Neutrophil (primary cell): Measurements from ENCODE around the gene TPMT.
"Not testable (repeated sequence)": the region's sequence is repeated elsewhere in the genome, so short reads cannot be mapped to it uniquely, and the experiment has no call there.

Experiments used
- H3K27ac ChIP-seq: fragments of 200-600 bp; sonication (generic); 2 replicates; pipeline ENCODE4 v1.5.1; 2016; ENCODE audit warnings: mild to moderate bottlenecking, moderate library complexity
- H3K27me3 ChIP-seq: fragments of 200-600 bp; sonication (generic); 2 replicates; pipeline ENCODE4 v1.6.0; 2016; ENCODE audit warnings: mild to moderate bottlenecking
- H3K36me3 ChIP-seq: fragments of 200-600 bp; sonication (generic); 2 replicates; pipeline ENCODE4 v1.5.1; 2017
- H3K4me1 ChIP-seq, 2 experiments: fragments of 200-600 bp in 1 of 2; sonication (generic) in 1 of 2; 1 replicate in 1 of 2; 2 replicates in 1 of 2; pipeline versions ENCODE4 v1.5.1 to v1.6.1; 2013 to 2016; ENCODE audit warnings: low read depth in 1 of 2, low read length in 1 of 2, mild to moderate bottlenecking in 1 of 2, moderate library complexity in 1 of 2; ENCODE audit not compliant: control insufficient read depth in 1 of 2, insufficient read depth in 1 of 2
- H3K4me3 ChIP-seq, 2 experiments: fragments of 200-600 bp in 1 of 2; sonication (generic) in 1 of 2; 1 replicate in 1 of 2; 2 replicates in 1 of 2; pipeline ENCODE4 v1.5.1; 2013 to 2016; ENCODE audit warnings: low read depth in 1 of 2, low read length in 1 of 2, mild to moderate bottlenecking in 1 of 2, moderate library complexity in 1 of 2
- H3K9me3 ChIP-seq: fragments of 200-600 bp; sonication (generic); 2 replicates; pipeline ENCODE4 v1.5.1; 2016
- TF ChIP-seq, protein P1 (sequence below): fragments of 200-600 bp; sonication (generic); IDR thresholded peaks from 2 replicates; pipeline ENCODE4 v1.5.1; 2016; ENCODE audit warnings: antibody characterized with exemption

The TPMT gene

DNA sequence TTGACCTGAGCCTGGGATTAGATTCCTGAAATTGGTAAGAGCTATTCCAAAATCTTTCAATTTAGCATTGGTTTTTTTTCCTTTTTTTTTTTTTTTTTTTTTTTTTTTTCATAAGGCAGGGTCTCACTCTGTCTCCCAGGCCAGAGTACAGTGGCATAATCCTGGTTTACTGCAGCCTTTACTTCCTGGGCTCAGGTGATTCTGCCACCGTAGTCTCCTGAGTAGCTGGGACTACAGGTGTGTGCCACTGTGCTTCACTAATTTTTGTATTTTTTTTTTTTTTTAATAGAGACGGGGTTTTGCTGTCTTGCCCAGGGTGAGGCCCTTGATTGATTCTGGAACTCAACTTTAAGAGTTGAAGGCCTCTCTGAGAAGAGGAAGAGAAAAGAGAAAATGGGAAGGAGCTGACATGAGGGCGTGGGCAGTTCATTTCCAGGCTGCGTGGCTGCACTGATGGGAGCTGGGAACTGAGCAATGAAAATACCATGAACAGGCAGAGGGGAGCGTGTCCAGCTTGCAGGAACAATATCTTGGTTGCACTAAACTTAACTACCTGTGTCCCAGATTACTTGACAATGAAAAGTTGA is 25.0 kb upstream of the TPMT start:
- Histone ChIP-seq H3K4me3 (no peak overlapping the region), H3K9me3 (no peaks in the 10 kb centered on the region), H3K36me3 (peaks cover 27% of the 10 kb centered on the region), H3K4me1 (peaks cover 30 to 37% of the 10 kb centered on the region in 2 experiments), H3K27ac (peak overlapping the region; percentile 75), H3K27me3 (no peaks in the 10 kb centered on the region)
- TF ChIP-seq, protein P1, sequence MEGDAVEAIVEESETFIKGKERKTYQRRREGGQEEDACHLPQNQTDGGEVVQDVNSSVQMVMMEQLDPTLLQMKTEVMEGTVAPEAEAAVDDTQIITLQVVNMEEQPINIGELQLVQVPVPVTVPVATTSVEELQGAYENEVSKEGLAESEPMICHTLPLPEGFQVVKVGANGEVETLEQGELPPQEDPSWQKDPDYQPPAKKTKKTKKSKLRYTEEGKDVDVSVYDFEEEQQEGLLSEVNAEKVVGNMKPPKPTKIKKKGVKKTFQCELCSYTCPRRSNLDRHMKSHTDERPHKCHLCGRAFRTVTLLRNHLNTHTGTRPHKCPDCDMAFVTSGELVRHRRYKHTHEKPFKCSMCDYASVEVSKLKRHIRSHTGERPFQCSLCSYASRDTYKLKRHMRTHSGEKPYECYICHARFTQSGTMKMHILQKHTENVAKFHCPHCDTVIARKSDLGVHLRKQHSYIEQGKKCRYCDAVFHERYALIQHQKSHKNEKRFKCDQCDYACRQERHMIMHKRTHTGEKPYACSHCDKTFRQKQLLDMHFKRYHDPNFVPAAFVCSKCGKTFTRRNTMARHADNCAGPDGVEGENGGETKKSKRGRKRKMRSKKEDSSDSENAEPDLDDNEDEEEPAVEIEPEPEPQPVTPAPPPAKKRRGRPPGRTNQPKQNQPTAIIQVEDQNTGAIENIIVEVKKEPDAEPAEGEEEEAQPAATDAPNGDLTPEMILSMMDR: no peak

DNA sequence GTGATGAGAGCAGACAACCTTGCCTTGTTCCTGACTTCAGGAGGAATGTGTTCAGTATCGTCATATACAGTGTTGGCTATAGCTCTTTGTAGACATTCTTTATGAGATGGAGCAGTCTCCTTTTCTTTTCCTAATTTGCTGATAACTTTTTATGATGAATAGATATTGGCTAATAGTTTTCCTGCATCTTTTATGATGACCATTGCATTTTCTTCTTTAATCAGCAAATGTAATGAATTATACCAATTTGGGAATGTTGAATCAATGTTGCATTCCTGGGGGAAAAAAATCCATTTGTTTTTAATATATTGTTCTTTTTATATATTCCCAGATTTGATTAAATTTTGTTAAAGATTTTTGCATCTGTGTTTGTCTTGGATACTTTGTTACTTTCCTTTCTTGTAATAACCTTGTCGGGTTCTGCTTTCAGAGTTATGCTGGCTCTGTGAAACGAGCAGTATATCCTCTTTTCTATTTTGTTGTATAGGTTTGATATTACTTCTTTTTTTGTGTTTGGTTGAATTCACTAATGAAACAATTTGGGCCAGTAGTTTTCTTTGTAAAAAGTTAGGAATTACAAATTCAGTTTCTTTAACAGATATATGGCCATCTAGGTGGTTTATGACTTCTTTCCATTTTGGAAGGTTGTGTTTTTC is 24.2 kb upstream of the TPMT start:
- no peaks in the 10 kb centered on the region for H3K27me3 ChIP-seq
- no peaks in the 10 kb centered on the region for H3K9me3 ChIP-seq
- no peak overlapping the region for H3K4me3 ChIP-seq
- peak overlapping the region; percentile 75 for H3K27ac ChIP-seq
- peaks cover 32% of the 10 kb centered on the region for H3K36me3 ChIP-seq
- TF ChIP-seq, protein P1: no peak
- H3K4me1 ChIP-seq: peaks cover 30 to 37% of the 10 kb centered on the region in 2 experiments

DNA sequence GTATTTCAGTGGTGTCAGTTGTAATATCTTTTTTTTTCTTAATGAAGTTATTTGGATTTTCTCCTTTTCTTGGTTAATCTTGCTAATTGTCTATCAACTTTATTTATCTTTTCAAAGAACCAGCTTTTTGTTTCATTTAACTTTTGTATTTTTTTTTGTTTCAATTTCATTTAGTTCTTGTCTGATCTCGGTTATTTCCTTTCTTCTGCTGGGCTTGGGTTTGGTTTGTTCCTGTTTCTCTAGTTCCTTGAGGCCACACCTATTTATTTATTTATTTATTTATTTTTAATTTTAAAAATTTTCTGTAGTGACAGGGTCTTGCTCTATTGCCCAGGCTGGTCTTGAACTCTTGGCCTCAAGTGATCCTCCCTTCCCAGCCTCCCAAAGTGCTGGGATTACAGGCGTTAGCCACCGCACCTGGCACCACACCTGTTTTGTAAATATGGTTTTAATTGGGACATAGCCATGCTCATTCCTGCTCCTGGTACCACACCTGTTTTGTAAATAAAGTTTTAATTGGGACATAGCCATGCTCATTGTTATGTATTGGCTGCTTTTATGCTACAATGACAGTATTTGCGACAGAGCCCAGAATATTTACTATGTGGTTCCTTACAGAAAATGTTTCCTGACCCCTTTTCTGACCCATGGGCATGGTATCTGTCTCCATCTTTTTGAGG is 22.5 kb upstream of the TPMT start:
- no peaks in the 10 kb centered on the region for H3K27me3 ChIP-seq
- H3K36me3 ChIP-seq: peaks cover 31% of the 10 kb centered on the region
- H3K4me3 ChIP-seq: no peak overlapping the region
- H3K27ac ChIP-seq: peak overlapping the region; percentile 63
- TF ChIP-seq, protein P1: no peak
- H3K4me1 ChIP-seq: peaks cover 30 to 40% of the 10 kb centered on the region in 2 experiments
- no peaks in the 10 kb centered on the region for H3K9me3 ChIP-seq

DNA sequence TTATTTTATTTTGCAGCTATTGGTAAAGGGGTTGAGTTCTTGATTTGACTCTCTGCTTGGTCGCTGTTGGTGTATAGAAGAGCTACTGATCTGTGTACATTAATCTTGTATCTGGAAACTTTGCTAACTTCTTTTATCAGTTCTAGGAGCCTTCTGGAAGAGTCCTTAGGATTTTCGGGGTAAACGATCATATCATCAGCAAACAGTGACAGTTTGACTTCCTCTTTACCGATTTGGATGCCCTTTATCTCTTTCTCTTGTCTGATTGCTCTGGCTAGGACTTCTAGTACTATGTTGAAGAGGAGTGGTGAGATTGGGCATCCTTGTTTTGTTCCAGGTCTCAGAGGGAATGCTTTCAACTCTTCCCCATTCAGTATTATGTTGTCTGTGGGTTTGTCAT is 21.3 kb upstream of the TPMT start:
- H3K36me3 ChIP-seq: peaks cover 40% of the 10 kb centered on the region
- peak overlapping the region; percentile 62 for H3K27ac ChIP-seq
- H3K4me3 ChIP-seq, H3K27me3 ChIP-seq, H3K9me3 ChIP-seq: not testable (repeated sequence)
- peaks cover 42 to 52% of the 10 kb centered on the region in 2 experiments for H3K4me1 ChIP-seq

DNA sequence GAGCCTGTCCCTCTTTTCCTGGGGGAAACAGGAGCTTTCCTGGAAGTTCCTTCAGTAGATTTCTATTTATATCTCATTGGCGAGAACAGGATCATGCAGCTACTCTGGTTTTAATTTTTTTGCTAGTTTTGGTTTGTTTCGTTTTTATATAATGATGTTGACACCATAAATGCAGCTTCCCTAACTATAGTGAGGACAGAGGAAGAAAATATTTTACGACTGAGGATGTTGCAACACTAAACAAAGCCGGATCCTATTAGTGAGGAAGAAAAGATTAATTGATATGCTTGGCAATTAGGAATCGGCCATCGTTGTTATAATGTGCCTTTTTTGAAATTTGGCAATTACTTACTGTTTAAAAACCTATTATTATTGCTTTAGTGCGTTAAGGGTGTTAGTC is 17.0 kb upstream of the TPMT start:
- H3K9me3 ChIP-seq: no peaks in the 10 kb centered on the region
- peak overlapping the region; percentile 80 for H3K27ac ChIP-seq
- TF ChIP-seq, protein P1: no peak
- no peak overlapping the region for H3K4me3 ChIP-seq
- H3K4me1 ChIP-seq: peaks cover 15 to 23% of the 10 kb centered on the region in 2 experiments
- peaks cover 69% of the 10 kb centered on the region for H3K36me3 ChIP-seq
- no peaks in the 10 kb centered on the region for H3K27me3 ChIP-seq

DNA sequence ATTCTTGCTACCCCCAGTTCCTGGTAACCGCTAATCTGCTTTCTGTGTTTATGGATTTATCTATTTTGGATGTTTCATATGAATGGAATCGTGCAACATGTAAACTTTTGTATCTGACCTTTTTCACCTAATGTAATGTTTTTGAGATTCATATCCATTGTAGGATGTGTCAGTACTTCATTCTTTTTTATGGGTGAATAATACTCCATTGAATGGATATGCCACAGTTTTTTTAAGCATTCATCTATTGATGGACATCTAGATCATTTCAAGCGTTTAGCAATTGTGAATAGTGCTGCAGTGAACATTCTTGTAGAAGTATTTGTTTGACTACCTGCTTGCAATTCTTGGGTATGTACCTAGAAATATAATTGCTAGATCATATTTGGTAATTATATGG is 13.4 kb upstream of the TPMT start:
- Histone ChIP-seq H3K4me1 (peaks cover 23 to 24% of the 10 kb centered on the region in 2 experiments), H3K36me3 (peaks cover 88% of the 10 kb centered on the region), H3K27me3 (no peaks in the 10 kb centered on the region), H3K27ac (no peak overlapping the region), H3K4me3 (no peak overlapping the region), H3K9me3 (no peaks in the 10 kb centered on the region)
- TF ChIP-seq, protein P1: no peak
